Astrocyte (in vitro differentiated cells and primary cell): ENCODE results near the gene KDR.

Source experiments
- CTCF ChIP-seq: IDR thresholded peaks from 2 replicates; pipeline ENCODE4 v1.5.1; 2011; ENCODE audit warnings: low read depth, mild to moderate bottlenecking, inconsistent platforms, low read length, moderate library complexity; ENCODE audit not compliant: insufficient read depth
- EZH2 ChIP-seq: IDR thresholded peaks from 2 replicates; pipeline ENCODE4 v1.6.1; 2012; ENCODE audit warnings: mild to moderate bottlenecking, low read length, inconsistent platforms; ENCODE audit not compliant: insufficient read depth

- no peak for TF ChIP-seq CTCF
- no peak for TF ChIP-seq EZH2
These were observed 28.8 kb downstream of the KDR start for GRCh38 chr4:55096619-55097018.
